Neural cell (in vitro differentiated cells): Measurements from ENCODE around the gene TMEM235. TPM values are rescaled to one million over a fixed set of nuclear protein-coding genes. Genes with fewer than 3 reads are reported as not detected.

ENCODE experiments used
- H2AFZ ChIP-seq: fragments of 200-600, 300-800 bp; sonication (generic), shearing (Covaris generic); 2 replicates; pipeline ENCODE4 v1.6.0; 2014; ENCODE audit warnings: low read depth, mild to moderate bottlenecking, antibody characterized with exemption, low read length, moderate library complexity
- H3F3A ChIP-seq: fragments of 200-600 bp; shearing (Covaris generic); 2 replicates; pipeline ENCODE4 v1.6.1; 2016; ENCODE audit warnings: mild to moderate bottlenecking, moderate library complexity, mixed read lengths, antibody characterized with exemption, low read length; ENCODE audit not compliant: insufficient read depth, poor library complexity, severe bottlenecking
- H3K27ac ChIP-seq: fragments of 200-600, 300-800 bp; sonication (generic), shearing (Covaris generic); 2 replicates; pipeline ENCODE4 v1.5.1; 2014; ENCODE audit warnings: mild to moderate bottlenecking, low read length, moderate library complexity
- H3K27me3 ChIP-seq: fragments of 300-800, 200-600 bp; sonication (generic), shearing (Covaris generic); 2 replicates; pipeline ENCODE4 v1.6.0; 2014; ENCODE audit warnings: mild to moderate bottlenecking, low read depth, low read length, moderate library complexity; ENCODE audit not compliant: insufficient read depth
- H3K36me3 ChIP-seq: fragments of 300-800, 200-600 bp; sonication (generic), shearing (Covaris generic); 2 replicates; pipeline ENCODE4 v1.5.1; 2014; ENCODE audit warnings: mild to moderate bottlenecking, antibody characterized with exemption, low read length, moderate library complexity; ENCODE audit not compliant: insufficient read depth
- H3K4me2 ChIP-seq: fragments of 300-800, 200-600 bp; sonication (generic), shearing (Covaris generic); 2 replicates; pipeline ENCODE4 v1.6.0; 2014; ENCODE audit warnings: mild to moderate bottlenecking, low read length
- H3K4me3 ChIP-seq: fragments of 300-800, 200-600 bp; sonication (generic), shearing (Covaris generic); 2 replicates; pipeline ENCODE4 v1.5.1; 2014; ENCODE audit warnings: mild to moderate bottlenecking, low read length, moderate library complexity
- H3K79me2 ChIP-seq: fragments of 200-600 bp; shearing (Covaris generic); replicated peaks from 2 replicates; pipeline ENCODE4 v1.6.0; 2014; ENCODE audit warnings: mild to moderate bottlenecking, low read length, moderate library complexity; ENCODE audit not compliant: insufficient read depth
- H3K9ac ChIP-seq: fragments of 300-800, 200-600 bp; sonication (generic), shearing (Covaris generic); 2 replicates; pipeline ENCODE4 v1.6.1; 2016; ENCODE audit warnings: mild to moderate bottlenecking, low read length, mixed read lengths
- H3K9me2 ChIP-seq: fragments of 200-600 bp; shearing (Covaris generic); 2 replicates; pipeline ENCODE4 v1.6.1; 2016; ENCODE audit warnings: mild to moderate bottlenecking, low read length, mixed read lengths; ENCODE audit not compliant: insufficient read depth
- H3K9me3 ChIP-seq: fragments of 200-600, 300-800 bp; sonication (generic), shearing (Covaris generic); 2 replicates; pipeline ENCODE4 v1.6.1; 2016; ENCODE audit warnings: mild to moderate bottlenecking, mixed run types, low read length, moderate library complexity, mixed read lengths
- H4K20me1 ChIP-seq: fragments of 200-600 bp; shearing (Covaris generic); 2 replicates; pipeline ENCODE4 v1.6.1; 2016; ENCODE audit warnings: mild to moderate bottlenecking, mixed run types; ENCODE audit not compliant: insufficient read depth
- EP300 ChIP-seq: fragments of 450-650 bp; conservative IDR thresholded peaks from 2 replicates; pipeline ENCODE4 v1.6.1; 2014; ENCODE audit warnings: antibody characterized with exemption, mild to moderate bottlenecking, moderate library complexity; ENCODE audit not compliant: poor library complexity, severe bottlenecking
- EZH2 ChIP-seq: fragments of 200-600, 300-800 bp; shearing (Covaris generic), sonication (generic); IDR thresholded peaks from 2 replicates; pipeline ENCODE4 v1.6.1; 2014; ENCODE audit warnings: antibody characterized with exemption, low read length, borderline replicate concordance, mild to moderate bottlenecking; ENCODE audit not compliant: insufficient read depth, poor library complexity, severe bottlenecking
- MXI1 ChIP-seq: fragments of 450-650 bp; conservative IDR thresholded peaks from 2 replicates; pipeline ENCODE4 v1.6.1; 2014; ENCODE audit warnings: antibody characterized with exemption, mild to moderate bottlenecking; ENCODE audit not compliant: poor library complexity, severe bottlenecking
- POLR2AphosphoS5 ChIP-seq: IDR thresholded peaks from 2 replicates; pipeline ENCODE4 v1.6.1; 2012
- RAD21 ChIP-seq: fragments of 450-650 bp; conservative IDR thresholded peaks from 2 replicates; pipeline ENCODE4 v1.6.1; 2014; ENCODE audit warnings: antibody characterized with exemption, mild to moderate bottlenecking, moderate library complexity
- SMC3 ChIP-seq: fragments of 450-650 bp; conservative IDR thresholded peaks from 2 replicates; pipeline ENCODE4 v1.6.1; 2014; ENCODE audit warnings: antibody characterized with exemption, mild to moderate bottlenecking, moderate library complexity; ENCODE audit not compliant: poor library complexity
- TAF1 ChIP-seq: IDR thresholded peaks from 2 replicates; pipeline ENCODE4 v1.6.1; 2012; ENCODE audit warnings: low read depth
- polyA plus RNA-seq: library from polyadenylated mRNA; depleted of rRNA; stranded (reverse); fragments of >200 nt; gene quantifications from 2 replicates; pipeline ENCODE4 v1.2.3, GENCODE V29; 2014
- TF ChIP-seq, protein P1 (sequence below): IDR thresholded peaks from 2 replicates; pipeline ENCODE4 v1.6.1; 2012; ENCODE audit warnings: borderline replicate concordance
- TF ChIP-seq, protein P2 (sequence below): fragments of 450-650 bp; IDR thresholded peaks from 2 replicates; pipeline ENCODE4 v1.5.1; 2014; ENCODE audit warnings: antibody characterized with exemption, mild to moderate bottlenecking, moderate library complexity; ENCODE audit not compliant: poor library complexity, severe bottlenecking

The TMEM235 gene
- polyA plus RNA-seq, 1 donor from 2014 or later, result not detected

GRCh38 chr17:78236362-78237127, 5.1 kb downstream of the TMEM235 start:
- TF ChIP-seq EP300 (no peak), EZH2 (no peak), RAD21 (no peak), POLR2AphosphoS5 (no peak), TAF1 (no peak), MXI1 (no peak), SMC3 (no peak)
- TF ChIP-seq, protein P1, sequence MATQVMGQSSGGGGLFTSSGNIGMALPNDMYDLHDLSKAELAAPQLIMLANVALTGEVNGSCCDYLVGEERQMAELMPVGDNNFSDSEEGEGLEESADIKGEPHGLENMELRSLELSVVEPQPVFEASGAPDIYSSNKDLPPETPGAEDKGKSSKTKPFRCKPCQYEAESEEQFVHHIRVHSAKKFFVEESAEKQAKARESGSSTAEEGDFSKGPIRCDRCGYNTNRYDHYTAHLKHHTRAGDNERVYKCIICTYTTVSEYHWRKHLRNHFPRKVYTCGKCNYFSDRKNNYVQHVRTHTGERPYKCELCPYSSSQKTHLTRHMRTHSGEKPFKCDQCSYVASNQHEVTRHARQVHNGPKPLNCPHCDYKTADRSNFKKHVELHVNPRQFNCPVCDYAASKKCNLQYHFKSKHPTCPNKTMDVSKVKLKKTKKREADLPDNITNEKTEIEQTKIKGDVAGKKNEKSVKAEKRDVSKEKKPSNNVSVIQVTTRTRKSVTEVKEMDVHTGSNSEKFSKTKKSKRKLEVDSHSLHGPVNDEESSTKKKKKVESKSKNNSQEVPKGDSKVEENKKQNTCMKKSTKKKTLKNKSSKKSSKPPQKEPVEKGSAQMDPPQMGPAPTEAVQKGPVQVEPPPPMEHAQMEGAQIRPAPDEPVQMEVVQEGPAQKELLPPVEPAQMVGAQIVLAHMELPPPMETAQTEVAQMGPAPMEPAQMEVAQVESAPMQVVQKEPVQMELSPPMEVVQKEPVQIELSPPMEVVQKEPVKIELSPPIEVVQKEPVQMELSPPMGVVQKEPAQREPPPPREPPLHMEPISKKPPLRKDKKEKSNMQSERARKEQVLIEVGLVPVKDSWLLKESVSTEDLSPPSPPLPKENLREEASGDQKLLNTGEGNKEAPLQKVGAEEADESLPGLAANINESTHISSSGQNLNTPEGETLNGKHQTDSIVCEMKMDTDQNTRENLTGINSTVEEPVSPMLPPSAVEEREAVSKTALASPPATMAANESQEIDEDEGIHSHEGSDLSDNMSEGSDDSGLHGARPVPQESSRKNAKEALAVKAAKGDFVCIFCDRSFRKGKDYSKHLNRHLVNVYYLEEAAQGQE, result no peak
- TF ChIP-seq, protein P2, sequence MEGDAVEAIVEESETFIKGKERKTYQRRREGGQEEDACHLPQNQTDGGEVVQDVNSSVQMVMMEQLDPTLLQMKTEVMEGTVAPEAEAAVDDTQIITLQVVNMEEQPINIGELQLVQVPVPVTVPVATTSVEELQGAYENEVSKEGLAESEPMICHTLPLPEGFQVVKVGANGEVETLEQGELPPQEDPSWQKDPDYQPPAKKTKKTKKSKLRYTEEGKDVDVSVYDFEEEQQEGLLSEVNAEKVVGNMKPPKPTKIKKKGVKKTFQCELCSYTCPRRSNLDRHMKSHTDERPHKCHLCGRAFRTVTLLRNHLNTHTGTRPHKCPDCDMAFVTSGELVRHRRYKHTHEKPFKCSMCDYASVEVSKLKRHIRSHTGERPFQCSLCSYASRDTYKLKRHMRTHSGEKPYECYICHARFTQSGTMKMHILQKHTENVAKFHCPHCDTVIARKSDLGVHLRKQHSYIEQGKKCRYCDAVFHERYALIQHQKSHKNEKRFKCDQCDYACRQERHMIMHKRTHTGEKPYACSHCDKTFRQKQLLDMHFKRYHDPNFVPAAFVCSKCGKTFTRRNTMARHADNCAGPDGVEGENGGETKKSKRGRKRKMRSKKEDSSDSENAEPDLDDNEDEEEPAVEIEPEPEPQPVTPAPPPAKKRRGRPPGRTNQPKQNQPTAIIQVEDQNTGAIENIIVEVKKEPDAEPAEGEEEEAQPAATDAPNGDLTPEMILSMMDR, result no peak
- Histone ChIP-seq H3K36me3 (no peaks in the 10 kb centered on the region), H3F3A (no peaks in the 10 kb centered on the region), H3K27me3 (peaks cover 15% of the 10 kb centered on the region), H3K4me2 (no peak overlapping the region), H4K20me1 (no peaks in the 10 kb centered on the region), H3K27ac (no peak overlapping the region), H3K9ac (no peak overlapping the region), H3K4me3 (no peak overlapping the region), H2AFZ (no peak overlapping the region), H3K9me3 (no peaks in the 10 kb centered on the region), H3K9me2 (no peaks in the 10 kb centered on the region), H3K79me2 (no peaks in the 10 kb centered on the region)

DNA sequence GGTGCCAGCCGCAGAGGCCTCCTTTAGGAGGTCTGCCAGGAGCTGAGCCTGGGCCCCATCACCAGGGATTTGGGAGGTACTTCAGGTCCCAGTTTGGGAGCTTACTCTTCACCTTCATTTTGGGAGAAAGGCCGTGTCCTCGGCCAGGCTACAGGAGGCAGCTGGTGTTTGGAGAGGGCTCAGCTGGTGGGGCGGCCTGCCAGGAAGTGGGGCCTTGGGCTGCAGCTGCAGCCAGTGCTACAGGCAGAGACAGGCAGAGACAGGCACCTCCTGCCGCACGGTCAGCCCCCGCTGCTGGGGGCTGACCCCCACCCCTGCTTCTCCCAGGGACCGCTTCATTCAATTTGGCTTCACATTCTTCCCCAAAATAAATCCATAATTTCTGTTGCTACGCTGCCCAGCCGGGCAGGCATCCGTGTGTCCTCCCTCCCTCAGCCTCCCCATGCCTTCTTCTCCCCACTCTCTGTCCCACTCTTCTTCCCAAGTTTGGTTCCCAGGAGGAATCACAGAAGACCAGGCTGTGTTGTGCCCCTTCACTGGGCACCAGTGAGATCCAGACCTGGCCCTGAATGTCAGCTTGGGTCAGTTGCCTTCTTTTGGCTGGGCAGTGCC, 6.1 kb downstream of the TMEM235 start:
- no peaks in the 10 kb centered on the region for H3F3A ChIP-seq
- H3K27ac ChIP-seq, result no peak overlapping the region
- H3K9ac ChIP-seq, result no peak overlapping the region

More for the DNA sequence above, 6.1 kb downstream of the TMEM235 start:
- H3K9me2 ChIP-seq, result no peaks in the 10 kb centered on the region
- TF ChIP-seq SMC3, result no peak
- TF ChIP-seq EZH2, result no peak
- TF ChIP-seq TAF1, result no peak
- no peak for TF ChIP-seq RAD21
- TF ChIP-seq, protein P2, result no peak
- H4K20me1 ChIP-seq, result no peaks in the 10 kb centered on the region
- no peak overlapping the region for H3K4me2 ChIP-seq
- H3K27me3 ChIP-seq, result peaks cover 7% of the 10 kb centered on the region
- H3K9me3 ChIP-seq, result no peaks in the 10 kb centered on the region
- no peaks in the 10 kb centered on the region for H3K79me2 ChIP-seq
- H3K4me3 ChIP-seq, result no peak overlapping the region
- H2AFZ ChIP-seq, result no peak overlapping the region
- no peaks in the 10 kb centered on the region for H3K36me3 ChIP-seq
